Duodenal mucosa (tissue), 2 donors: ENCODE results near the gene PGAM4.
"Not testable (repeated sequence)": the region's sequence is repeated elsewhere in the genome, so short reads cannot be mapped to it uniquely, and the experiment has no call there.

Source experiments
- H3K27ac ChIP-seq: one replicate; pipeline ENCODE4 v1.7.0; 2013; ENCODE audit warnings: low read depth, low read length
- H3K27me3 ChIP-seq, 2 donors: one replicate each; pipeline ENCODE4 v1.7.0; 2013; ENCODE audit warnings: low read length in 2 of 2, control low read depth in 1 of 2; ENCODE audit not compliant: insufficient read depth in 2 of 2, control insufficient read depth in 1 of 2
- H3K36me3 ChIP-seq, 2 donors: one replicate each; pipeline ENCODE4 v1.7.0; 2013; ENCODE audit warnings: low read length in 2 of 2, control low read depth in 1 of 2; ENCODE audit not compliant: insufficient read depth in 2 of 2, control insufficient read depth in 1 of 2
- H3K4me1 ChIP-seq, 2 donors: one replicate each; pipeline ENCODE4 v1.7.0; 2013; ENCODE audit warnings: low read length in 2 of 2, control low read depth in 1 of 2; ENCODE audit not compliant: insufficient read depth in 2 of 2, control insufficient read depth in 1 of 2
- H3K4me3 ChIP-seq, 2 donors: one replicate each; pipeline ENCODE4 v1.7.0; 2013; ENCODE audit warnings: low read length in 2 of 2, low read depth in 1 of 2
- H3K9ac ChIP-seq, 2 donors: one replicate each; pipeline ENCODE4 v1.7.0; 2013; ENCODE audit warnings: low read length in 2 of 2, low read depth in 1 of 2
- H3K9me3 ChIP-seq, 2 donors: one replicate each; pipeline ENCODE4 v1.7.0; 2013; ENCODE audit warnings: low read length in 2 of 2, control low read depth in 1 of 2; ENCODE audit not compliant: control insufficient read depth in 1 of 2

PGAM4 gene

GRCh38 chrX:77960567-77960966 lies 8.9 kb downstream of the PGAM4 start:
- peaks cover 7 to 11% of the 10 kb centered on the region in 2 donors for H3K4me1 ChIP-seq
- H3K36me3 ChIP-seq, result no peaks in the 10 kb centered on the region
- H3K4me3 ChIP-seq, result no peak overlapping the region
- H3K27ac ChIP-seq, result no peak overlapping the region
- no peak overlapping the region for H3K9ac ChIP-seq
- H3K27me3 ChIP-seq, result no peaks in the 10 kb centered on the region
- no peaks in the 10 kb centered on the region for H3K9me3 ChIP-seq

- no peaks in the 10 kb centered on the region for H3K9me3 ChIP-seq
- H3K36me3 ChIP-seq, result no peaks in the 10 kb centered on the region
- H3K27me3 ChIP-seq, result no peaks in the 10 kb centered on the region
- no peak overlapping the region for H3K9ac ChIP-seq
- no peak overlapping the region for H3K27ac ChIP-seq
- H3K4me3 ChIP-seq, result no peak overlapping the region
- H3K4me1 ChIP-seq, result peaks cover 0 to 3% of the 10 kb centered on the region in 2 donors
Observed at GRCh38 chrX:77953708-77954107, 15.7 kb downstream of the PGAM4 start.

- H3K27ac ChIP-seq, result no peak overlapping the region
- no peaks in the 10 kb centered on the region for H3K27me3 ChIP-seq
- H3K9ac ChIP-seq, result no peak overlapping the region
- H3K36me3 ChIP-seq, result no peaks in the 10 kb centered on the region
- peaks cover 0 to 3% of the 10 kb centered on the region in 2 donors for H3K4me1 ChIP-seq
- no peaks in the 10 kb centered on the region for H3K9me3 ChIP-seq
- H3K4me3 ChIP-seq, result no peak overlapping the region
Observed at GRCh38 chrX:77953302-77953701, 16.1 kb downstream of the PGAM4 start.

GRCh38 chrX:77952173-77952572 lies 17.3 kb downstream of the PGAM4 start:
- Histone ChIP-seq H3K4me1 (peaks cover 0 to 3% of the 10 kb centered on the region in 2 donors), H3K27ac (no peak overlapping the region), H3K9me3 (no peaks in the 10 kb centered on the region), H3K36me3 (no peaks in the 10 kb centered on the region), H3K4me3 (no peak overlapping the region), H3K9ac (no peak overlapping the region), H3K27me3 (no peaks in the 10 kb centered on the region)

GRCh38 chrX:77949840-77950239 lies 19.6 kb downstream of the PGAM4 start:
- Histone ChIP-seq H3K27ac (no peak overlapping the region), H3K9me3 (no peaks in the 10 kb centered on the region)

GRCh38 chrX:77946571-77946970 lies 22.9 kb downstream of the PGAM4 start:
- H3K9me3 ChIP-seq, result no peaks in the 10 kb centered on the region
- no peak overlapping the region for H3K27ac ChIP-seq
- no peak overlapping the region for H3K4me3 ChIP-seq
- H3K36me3 ChIP-seq, result no peaks in the 10 kb centered on the region
- H3K27me3 ChIP-seq, result no peaks in the 10 kb centered on the region
- H3K9ac ChIP-seq, result no peak overlapping the region
- H3K4me1 ChIP-seq, result no peaks in the 10 kb centered on the region

More at GRCh38 chrX:77949840-77950239, 19.6 kb downstream of the PGAM4 start:
- Histone ChIP-seq H3K36me3 (no peaks in the 10 kb centered on the region), H3K9ac (no peak overlapping the region), H3K4me3 (no peak overlapping the region), H3K27me3 (no peaks in the 10 kb centered on the region), H3K4me1 (peaks cover 0 to 3% of the 10 kb centered on the region in 2 donors)

GRCh38 chrX:77945910-77946545 lies 23.4 kb downstream of the PGAM4 start:
- no peaks in the 10 kb centered on the region for H3K36me3 ChIP-seq
- no peaks in the 10 kb centered on the region for H3K27me3 ChIP-seq
- peaks cover 0 to 2% of the 10 kb centered on the region in 2 donors for H3K4me1 ChIP-seq
- H3K9ac ChIP-seq, result no peak overlapping the region
- no peak overlapping the region for H3K4me3 ChIP-seq
- no peaks in the 10 kb centered on the region for H3K9me3 ChIP-seq
- no peak overlapping the region for H3K27ac ChIP-seq

GRCh38 chrX:77945031-77945430 lies 24.4 kb downstream of the PGAM4 start:
- H3K4me3 ChIP-seq, H3K9ac ChIP-seq, H3K36me3 ChIP-seq, H3K27me3 ChIP-seq, H3K4me1 ChIP-seq, H3K27ac ChIP-seq, H3K9me3 ChIP-seq: not testable (repeated sequence)

- H3K4me1 ChIP-seq, result peaks cover 2 to 4% of the 10 kb centered on the region in 2 donors
- H3K9me3 ChIP-seq, result no peaks in the 10 kb centered on the region
- no peak overlapping the region for H3K9ac ChIP-seq
- no peak overlapping the region for H3K27ac ChIP-seq
- H3K36me3 ChIP-seq, result no peaks in the 10 kb centered on the region
- H3K4me3 ChIP-seq, result no peak overlapping the region
- H3K27me3 ChIP-seq, result no peaks in the 10 kb centered on the region
Observed at GRCh38 chrX:77938083-77938680, 31.3 kb downstream of the PGAM4 start.

- Histone ChIP-seq H3K36me3 (no peaks in the 10 kb centered on the region), H3K9ac (no peak overlapping the region), H3K27ac (no peak overlapping the region), H3K4me1 (peaks cover 2 to 4% of the 10 kb centered on the region in 2 donors), H3K4me3 (no peak overlapping the region), H3K9me3 (no peaks in the 10 kb centered on the region), H3K27me3 (no peaks in the 10 kb centered on the region)
Observed at GRCh38 chrX:77937291-77937690, 32.1 kb downstream of the PGAM4 start.
